Neural crest cell (in vitro differentiated cells): Measurements from ENCODE around the gene IL17RB. TPM values are rescaled to one million over a fixed set of nuclear protein-coding genes. Genes with fewer than 3 reads are reported as not detected.

Experiments used
- DNase-seq: peaks from one replicate; pipeline ENCODE4 v3.0.0; 2021; ENCODE audit warnings: low read depth, mixed read lengths, low spot score
- H3K27ac Mint-ChIP-seq: one replicate; pipeline ENCODE4 v1.8.0; 2021; ENCODE audit warnings: mild to moderate bottlenecking, mixed read lengths; ENCODE audit not compliant: unreplicated experiment
- H3K27me3 Mint-ChIP-seq: 2 replicates; pipeline ENCODE4 v1.8.0; 2021; ENCODE audit warnings: low read depth, mild to moderate bottlenecking, mixed read lengths
- H3K36me3 Mint-ChIP-seq: 2 replicates; pipeline ENCODE4 v1.8.0; 2021; ENCODE audit warnings: low read depth, mild to moderate bottlenecking, mixed read lengths
- H3K4me1 Mint-ChIP-seq: 2 replicates; pipeline ENCODE4 v1.8.0; 2021; ENCODE audit warnings: mixed read lengths
- H3K4me3 Mint-ChIP-seq: one replicate; pipeline ENCODE4 v1.8.0; 2021; ENCODE audit warnings: mild to moderate bottlenecking, mixed read lengths
- H3K9me3 Mint-ChIP-seq: 2 replicates; pipeline ENCODE4 v1.8.0; 2021; ENCODE audit warnings: mixed read lengths
- CTCF ChIP-seq: fragments of 200-600 bp; sonication (generic); conservative IDR thresholded peaks from 2 replicates; pipeline ENCODE4 v1.5.0; 2021; ENCODE audit warnings: antibody characterized with exemption, mild to moderate bottlenecking
- total RNA-seq: library from RNA; stranded (reverse); gene quantifications from 2 replicates; pipeline ENCODE4 v1.2.1, GENCODE V29; 2021

IL17RB gene
- total RNA-seq, 1 donor from 2014 or later = 3.1 TPM

- DNase-seq = no peak
- no peak overlapping the region for H3K27ac Mint-ChIP-seq
- H3K9me3 Mint-ChIP-seq = no peaks in the 10 kb centered on the region
- no peak for TF ChIP-seq CTCF
- H3K27me3 Mint-ChIP-seq = no peaks in the 10 kb centered on the region
- no peak overlapping the region for H3K4me3 Mint-ChIP-seq
- H3K4me1 Mint-ChIP-seq = peaks cover 3% of the 10 kb centered on the region
- H3K36me3 Mint-ChIP-seq = no peaks in the 10 kb centered on the region
Measured at GRCh38 chr3:53815067-53815466, 31.3 kb upstream of the IL17RB start.

GRCh38 chr3:53815651-53816050 is 30.7 kb upstream of the IL17RB start:
- H3K4me1 Mint-ChIP-seq = peaks cover 3% of the 10 kb centered on the region
- H3K4me3 Mint-ChIP-seq = no peak overlapping the region
- TF ChIP-seq CTCF = no peak
- H3K27ac Mint-ChIP-seq = no peak overlapping the region
- H3K36me3 Mint-ChIP-seq = no peaks in the 10 kb centered on the region
- no peaks in the 10 kb centered on the region for H3K9me3 Mint-ChIP-seq
- DNase-seq = no peak
- H3K27me3 Mint-ChIP-seq = no peaks in the 10 kb centered on the region

GRCh38 chr3:53816425-53816824 is 29.9 kb upstream of the IL17RB start:
- H3K27me3 Mint-ChIP-seq = no peaks in the 10 kb centered on the region
- no peak for DNase-seq

DNA sequence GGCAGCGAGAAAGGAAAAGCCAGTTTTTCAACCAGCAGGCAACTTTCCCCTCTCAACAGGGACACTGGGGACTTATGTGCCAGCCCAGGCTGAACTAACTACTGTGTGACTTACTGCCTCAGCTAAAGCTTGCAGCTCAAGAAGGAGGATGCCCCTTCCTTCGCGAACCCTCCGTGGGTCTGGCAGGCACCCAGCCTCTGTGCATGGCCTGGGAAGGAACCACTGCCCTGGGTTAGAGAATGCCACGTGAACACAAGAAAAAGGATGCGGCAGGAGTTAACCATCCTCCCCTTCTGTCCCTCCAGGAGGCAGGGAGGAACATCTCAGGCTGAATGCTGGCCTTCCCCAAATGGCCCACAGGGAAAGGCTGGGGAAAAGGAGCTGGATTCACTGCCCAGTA is 29.2 kb upstream of the IL17RB start:
- H3K9me3 Mint-ChIP-seq = no peaks in the 10 kb centered on the region
- no peak overlapping the region for H3K4me3 Mint-ChIP-seq
- H3K4me1 Mint-ChIP-seq = peaks cover 3% of the 10 kb centered on the region
- no peak overlapping the region for H3K27ac Mint-ChIP-seq
- no peak for TF ChIP-seq CTCF
- H3K27me3 Mint-ChIP-seq = no peaks in the 10 kb centered on the region
- no peak for DNase-seq
- H3K36me3 Mint-ChIP-seq = no peaks in the 10 kb centered on the region

More at GRCh38 chr3:53816425-53816824, 29.9 kb upstream of the IL17RB start:
- Mint-ChIP-seq H3K4me3 (no peak overlapping the region), H3K9me3 (no peaks in the 10 kb centered on the region), H3K4me1 (peaks cover 3% of the 10 kb centered on the region), H3K27ac (no peak overlapping the region), H3K36me3 (no peaks in the 10 kb centered on the region)
- no peak for TF ChIP-seq CTCF

DNA sequence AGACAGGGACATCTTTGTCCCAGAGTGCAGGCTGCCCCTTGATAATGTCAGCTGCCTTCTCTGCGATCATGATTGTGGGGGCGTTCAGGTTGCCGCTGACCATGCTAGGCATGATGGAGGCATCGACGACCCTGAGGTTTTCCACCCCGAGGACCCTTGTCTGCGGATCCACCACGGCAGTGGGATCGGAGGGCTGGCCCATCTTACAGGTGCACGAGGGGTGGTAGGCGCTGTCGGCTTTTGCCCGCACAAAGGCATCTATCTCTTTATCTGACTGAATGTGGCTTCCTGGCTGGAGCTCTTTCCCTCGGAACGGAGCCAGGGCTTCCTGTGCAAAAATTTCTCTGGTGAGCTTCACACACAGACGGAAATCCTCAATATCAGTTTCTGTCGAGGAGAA is 28.6 kb upstream of the IL17RB start:
- no peak for TF ChIP-seq CTCF
- DNase-seq = no peak
- Mint-ChIP-seq H3K4me1 (no peaks in the 10 kb centered on the region), H3K27ac (no peak overlapping the region), H3K36me3 (no peaks in the 10 kb centered on the region), H3K9me3 (no peaks in the 10 kb centered on the region), H3K27me3 (no peaks in the 10 kb centered on the region), H3K4me3 (no peak overlapping the region)
